HG03378 (cell line): ENCODE results near the gene RICTOR.

Experiments
- ATAC-seq: cut with Tn5 transposase; IDR thresholded peaks from one replicate; pipeline ENCODE4 v1.9.1; 2021; ENCODE audit warnings: mild to moderate bottlenecking, moderate library complexity; ENCODE audit not compliant: unreplicated experiment

The RICTOR gene

GRCh38 chr5:39074017-39074814, at the start of gene RICTOR:
Gene RICTOR, minus strand, starts transcription at chr5:39074399. Its CDS starts 22 bp downstream, at chr5:39074377.
- ATAC-seq: peak; percentile 60

- ATAC-seq: no peak
These were observed 47.7 kb upstream of the RICTOR start for GRCh38 chr5:39121922-39122321.

- no peak for ATAC-seq
These were observed 47.1 kb upstream of the RICTOR start for GRCh38 chr5:39121315-39121714.

- ATAC-seq: no peak
These were observed 45.8 kb upstream of the RICTOR start for GRCh38 chr5:39120052-39120420.

GRCh38 chr5:39119404-39120051, 45.3 kb upstream of the RICTOR start:
- ATAC-seq: no peak

GRCh38 chr5:39118638-39119037, 44.4 kb upstream of the RICTOR start:
- ATAC-seq: no peak

GRCh38 chr5:39117401-39117800, 43.2 kb upstream of the RICTOR start:
- ATAC-seq: no peak

GRCh38 chr5:39116344-39117170, 42.4 kb upstream of the RICTOR start:
- ATAC-seq: no peak

GRCh38 chr5:39115644-39116343, 41.6 kb upstream of the RICTOR start:
- ATAC-seq: no peak

GRCh38 chr5:39114155-39114554, 40.0 kb upstream of the RICTOR start:
- ATAC-seq: no peak

GRCh38 chr5:39113354-39113953, 39.3 kb upstream of the RICTOR start:
- ATAC-seq: no peak

GRCh38 chr5:39109606-39110005, 35.4 kb upstream of the RICTOR start:
- no peak for ATAC-seq

- ATAC-seq: no peak
These were observed 34.8 kb upstream of the RICTOR start for GRCh38 chr5:39108987-39109386.

- ATAC-seq: no peak
These were observed 33.2 kb upstream of the RICTOR start for GRCh38 chr5:39107350-39107749.

- ATAC-seq: no peak
These were observed 32.1 kb upstream of the RICTOR start for GRCh38 chr5:39106322-39106721.

- ATAC-seq: no peak
These were observed 30.0 kb upstream of the RICTOR start for GRCh38 chr5:39104221-39104620.

GRCh38 chr5:39102684-39103155, 28.5 kb upstream of the RICTOR start:
- no peak for ATAC-seq

- no peak for ATAC-seq
These were observed 26.7 kb upstream of the RICTOR start for GRCh38 chr5:39100851-39101396.

GRCh38 chr5:39100301-39100850, 26.2 kb upstream of the RICTOR start:
- no peak for ATAC-seq

- ATAC-seq: no peak
These were observed 25.6 kb upstream of the RICTOR start for GRCh38 chr5:39099831-39100230.
